GM23338 (cell line): ENCODE measurements around the gene RBM8A.

ENCODE experiments used
- CREB1 ChIP-seq: fragments of 250-450 bp; sonication (Bioruptor Pico); IDR thresholded peaks from 2 replicates; pipeline ENCODE4 v1.5.0; 2020; ENCODE audit warnings: low read depth, mild to moderate bottlenecking, moderate library complexity
- EZH2 ChIP-seq: fragments of 200-600 bp; sonication (generic); IDR thresholded peaks from one replicate; pipeline ENCODE4 v1.8.0; 2017; ENCODE audit warnings: antibody characterized with exemption, mild to moderate bottlenecking, low read depth; ENCODE audit not compliant: unreplicated experiment
- EZH2phosphoT487 ChIP-seq: fragments of 200-600 bp; sonication (generic); IDR thresholded peaks from one replicate; pipeline ENCODE4 v1.8.1; 2018; ENCODE audit warnings: antibody characterized with exemption; ENCODE audit not compliant: unreplicated experiment
- POLR2AphosphoS5 ChIP-seq: IDR thresholded peaks from 2 replicates; pipeline ENCODE4 v1.6.1; 2016; ENCODE audit warnings: antibody characterized with exemption, low read depth
- REST ChIP-seq: IDR thresholded peaks from one replicate; pipeline ENCODE4 v1.6.1; 2018; ENCODE audit warnings: antibody characterized with exemption; ENCODE audit not compliant: unreplicated experiment
- STAT1 ChIP-seq: IDR thresholded peaks from one replicate; pipeline ENCODE4 v1.6.1; 2016; ENCODE audit warnings: antibody characterized with exemption; ENCODE audit not compliant: unreplicated experiment
- ZNF331 ChIP-seq: fragments of 250-450 bp; sonication (Bioruptor Pico); IDR thresholded peaks from 2 replicates; pipeline ENCODE4 v1.5.0; 2020; ENCODE audit warnings: low read depth, mild to moderate bottlenecking, moderate library complexity
- TF ChIP-seq, protein P1 (sequence below), 2 experiments: fragments of 200-600 bp in 1 of 2; sonication (generic) in 1 of 2; conservative IDR thresholded peaks; 2 replicates each; pipeline versions ENCODE4 v1.5.1 to v1.6.1; 2016 to 2017; ENCODE audit warnings: antibody characterized with exemption in 2 of 2, low read depth in 2 of 2, mild to moderate bottlenecking in 2 of 2, moderate library complexity in 1 of 2

- no peak for TF ChIP-seq POLR2AphosphoS5
- TF ChIP-seq, protein P1, sequence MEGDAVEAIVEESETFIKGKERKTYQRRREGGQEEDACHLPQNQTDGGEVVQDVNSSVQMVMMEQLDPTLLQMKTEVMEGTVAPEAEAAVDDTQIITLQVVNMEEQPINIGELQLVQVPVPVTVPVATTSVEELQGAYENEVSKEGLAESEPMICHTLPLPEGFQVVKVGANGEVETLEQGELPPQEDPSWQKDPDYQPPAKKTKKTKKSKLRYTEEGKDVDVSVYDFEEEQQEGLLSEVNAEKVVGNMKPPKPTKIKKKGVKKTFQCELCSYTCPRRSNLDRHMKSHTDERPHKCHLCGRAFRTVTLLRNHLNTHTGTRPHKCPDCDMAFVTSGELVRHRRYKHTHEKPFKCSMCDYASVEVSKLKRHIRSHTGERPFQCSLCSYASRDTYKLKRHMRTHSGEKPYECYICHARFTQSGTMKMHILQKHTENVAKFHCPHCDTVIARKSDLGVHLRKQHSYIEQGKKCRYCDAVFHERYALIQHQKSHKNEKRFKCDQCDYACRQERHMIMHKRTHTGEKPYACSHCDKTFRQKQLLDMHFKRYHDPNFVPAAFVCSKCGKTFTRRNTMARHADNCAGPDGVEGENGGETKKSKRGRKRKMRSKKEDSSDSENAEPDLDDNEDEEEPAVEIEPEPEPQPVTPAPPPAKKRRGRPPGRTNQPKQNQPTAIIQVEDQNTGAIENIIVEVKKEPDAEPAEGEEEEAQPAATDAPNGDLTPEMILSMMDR (conservative IDR thresholded peaks at IDR 0.05; ENCODE audit: low read depth in 2 of 2): no peak
- TF ChIP-seq EZH2: no peak
- no peak for TF ChIP-seq REST
- TF ChIP-seq EZH2phosphoT487: no peak
- no peak for TF ChIP-seq STAT1
- no peak for TF ChIP-seq ZNF331
- TF ChIP-seq CREB1: no peak
These were observed 29.3 kb downstream of the RBM8A start for GRCh38 chr1:145897969-145898368.
